Measurements from ENCODE around the gene SFI1.

GRCh38 chr22:31631436-31631835 lies 135.1 kb downstream of the SFI1 start:
- TF ChIP-seq EZH2phosphoT487 (IDR thresholded peaks at IDR 0.05; ENCODE audit: insufficient read depth, low read depth) (no peak), EZH2 (IDR thresholded peaks at IDR 0.05; ENCODE audit: insufficient read depth, poor library complexity, severe bottlenecking) (no peak)
